ENCODE results near the gene TEAD3.
"Not testable (repeated sequence)": the region's sequence is repeated elsewhere in the genome, so short reads cannot be mapped to it uniquely, and the experiment has no call there.

Gene TEAD3

DNA sequence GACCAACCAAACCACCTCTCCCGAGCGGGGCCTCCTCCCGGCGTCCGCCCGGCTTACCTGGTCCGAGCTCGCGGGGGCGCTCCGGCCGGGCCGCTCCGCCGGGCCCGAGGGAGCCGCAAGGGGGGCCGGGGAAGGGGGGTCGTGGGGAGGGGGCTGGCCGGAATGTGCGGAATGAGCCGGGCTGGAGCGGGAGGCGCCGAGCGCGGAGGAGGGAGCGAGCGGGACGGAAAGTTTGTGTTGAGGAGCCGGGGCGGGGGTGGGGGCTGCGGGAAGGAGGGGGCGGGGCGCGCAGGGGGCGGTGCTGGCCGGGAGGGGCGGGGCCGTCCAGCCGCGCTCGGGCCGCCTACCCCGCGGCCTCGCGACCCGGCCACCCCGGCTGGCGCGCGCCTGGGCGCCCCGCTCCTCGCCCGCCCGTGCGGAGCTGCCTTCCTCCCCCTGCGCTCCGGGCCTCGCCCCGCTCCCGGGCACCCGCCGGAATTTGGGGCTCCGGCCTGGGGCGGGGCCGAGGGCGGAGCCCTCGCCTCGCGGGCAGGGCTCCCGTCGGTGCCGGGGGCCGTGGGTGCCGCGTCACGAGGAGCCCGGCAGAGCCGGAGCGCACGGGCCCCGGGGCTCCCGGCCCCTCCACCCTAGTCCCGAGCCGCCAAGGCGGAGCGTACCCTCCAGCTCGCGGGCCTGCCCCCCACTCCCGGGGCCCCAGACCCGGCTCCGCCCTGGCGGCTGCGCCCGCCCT is at the start of gene TEAD3:
TEAD3 (minus strand) TSS at position 239 of the 730 bp plus-strand sequence.
- no peak for DNase-seq

- DNase-seq = no peak
Observed at GRCh38 chr6:35544769-35545361, 48.0 kb upstream of the TEAD3 start.

- DNase-seq = no peak
Observed at GRCh38 chr6:35543459-35544193, 46.7 kb upstream of the TEAD3 start.

GRCh38 chr6:35541836-35542235 is 45.0 kb upstream of the TEAD3 start:
- no peak for DNase-seq

DNA sequence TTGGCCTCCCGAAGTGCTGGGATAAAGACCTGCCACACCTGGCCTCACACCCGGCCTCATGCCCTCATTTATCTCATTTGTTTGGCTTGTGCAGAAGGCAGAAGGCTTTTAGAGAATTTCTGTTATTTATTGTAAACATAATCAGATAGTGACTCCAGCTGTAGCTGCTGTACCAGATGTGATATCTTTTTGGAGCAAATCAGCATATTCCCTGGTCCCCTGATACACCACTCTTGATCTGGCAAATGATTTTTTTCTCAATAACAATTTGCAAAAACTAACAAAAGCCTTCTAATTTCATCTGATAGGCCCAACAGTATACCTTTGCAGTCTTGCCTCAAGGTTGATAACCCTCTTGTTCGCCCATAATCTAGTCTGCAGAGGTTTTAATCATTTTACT is 42.3 kb upstream of the TEAD3 start:
- DNase-seq = no peak

DNA sequence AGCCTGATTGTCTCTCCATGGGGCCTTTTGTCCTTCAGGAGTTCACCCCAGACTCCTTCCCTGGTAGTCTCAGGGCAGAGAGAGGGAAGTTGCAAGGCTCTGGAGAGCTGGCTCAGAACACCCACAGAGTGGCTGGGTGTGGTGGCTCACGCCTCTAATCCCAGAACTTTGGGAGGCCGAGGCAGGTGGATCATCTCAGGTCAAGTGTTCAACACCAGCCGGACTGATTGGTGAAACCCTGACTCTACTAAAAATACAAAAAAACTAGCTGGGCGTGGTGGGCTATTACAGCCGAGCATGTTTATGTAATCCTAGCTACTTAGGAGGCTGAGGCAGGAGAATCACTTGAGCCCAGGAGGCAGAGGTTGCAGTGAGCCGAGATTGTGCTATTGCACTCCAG is 39.0 kb upstream of the TEAD3 start:
- DNase-seq = not testable (repeated sequence)

DNA sequence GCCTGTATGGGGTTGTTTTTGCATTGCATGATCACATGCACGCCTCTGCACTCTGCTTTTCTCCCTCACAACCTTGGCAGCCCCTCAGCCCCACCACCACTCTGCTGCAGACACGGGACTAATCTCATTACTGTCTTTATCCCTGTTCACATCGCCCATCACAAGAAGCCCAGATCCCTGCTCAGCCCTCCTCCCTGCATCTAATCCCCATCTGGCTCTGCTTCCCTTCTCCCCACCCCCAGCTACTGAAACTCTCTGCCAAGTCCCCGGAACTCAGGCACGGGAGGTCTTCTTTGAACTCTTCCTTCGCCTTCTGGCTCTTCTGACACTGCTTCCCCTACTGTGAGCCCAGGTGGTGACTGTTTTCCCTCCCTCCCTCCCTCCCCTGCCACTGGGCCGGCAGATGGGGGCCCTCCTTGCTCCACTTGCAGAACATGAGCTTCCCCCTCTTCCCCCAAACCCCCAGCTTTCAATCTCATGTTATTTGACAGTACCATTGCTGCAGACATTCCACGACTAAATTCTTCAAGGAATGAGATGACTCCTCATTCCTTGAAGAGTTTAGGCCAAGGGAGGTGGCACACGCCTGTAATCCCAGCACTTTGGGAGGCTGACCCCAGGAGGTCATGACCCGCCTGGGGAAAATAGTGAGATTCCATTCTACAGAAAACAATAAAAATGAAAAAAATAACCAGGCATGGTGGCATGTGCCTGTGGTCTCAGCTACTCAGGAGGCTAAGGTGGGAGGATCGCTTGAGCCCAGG is 37.7 kb upstream of the TEAD3 start:
- DNase-seq = no peak

DNA sequence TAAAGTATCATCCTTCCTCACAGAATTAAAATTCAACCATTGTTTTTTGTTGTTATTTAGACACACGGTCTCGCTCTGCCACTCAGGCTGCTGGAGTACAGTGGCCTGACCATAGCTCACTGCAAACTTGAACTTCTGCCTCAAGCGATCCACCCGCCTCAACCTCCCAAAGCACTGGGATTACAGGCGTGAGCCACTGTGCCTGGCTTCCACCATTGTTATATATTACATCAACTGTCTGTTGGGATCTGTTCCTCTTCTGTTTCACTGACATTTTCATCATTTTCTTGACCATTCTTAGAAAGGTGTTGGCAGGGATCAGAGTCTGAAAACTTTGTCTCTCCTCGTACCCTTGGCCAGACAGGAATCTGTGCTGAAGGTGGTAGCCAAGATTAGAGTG is 37.1 kb upstream of the TEAD3 start:
- no peak for DNase-seq

- no peak for DNase-seq
Observed at GRCh38 chr6:35532126-35532525, 35.2 kb upstream of the TEAD3 start.

DNA sequence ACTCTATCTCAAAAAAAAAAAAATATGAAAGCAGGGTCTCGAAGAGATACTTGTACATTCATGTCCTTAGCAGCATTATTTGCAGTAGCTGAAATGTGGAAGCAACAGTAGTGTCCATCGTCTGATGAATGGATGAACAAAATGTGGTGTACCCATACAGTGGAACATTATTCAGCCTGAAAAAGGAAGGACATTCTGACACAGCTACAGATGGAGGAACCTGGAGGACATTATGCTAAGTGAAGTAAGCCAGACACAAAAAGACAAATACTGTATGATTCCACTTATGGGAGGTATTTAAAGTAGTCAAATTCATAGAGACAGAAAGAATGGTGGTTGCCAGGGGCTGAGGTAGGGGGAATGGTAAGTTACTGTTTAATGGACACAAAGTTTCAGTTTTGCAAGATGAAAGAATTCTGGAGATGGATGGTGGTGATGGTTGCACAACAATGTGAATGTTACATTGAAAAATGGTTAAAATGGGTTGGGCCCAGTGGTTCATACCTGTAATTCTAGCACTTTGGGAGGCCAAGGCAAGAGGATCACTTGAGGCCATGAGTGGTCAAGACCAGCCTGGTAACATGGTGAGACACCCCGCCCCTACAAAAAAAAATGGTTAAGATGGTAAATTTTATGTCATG is 27.6 kb upstream of the TEAD3 start:
- no peak for DNase-seq

DNA sequence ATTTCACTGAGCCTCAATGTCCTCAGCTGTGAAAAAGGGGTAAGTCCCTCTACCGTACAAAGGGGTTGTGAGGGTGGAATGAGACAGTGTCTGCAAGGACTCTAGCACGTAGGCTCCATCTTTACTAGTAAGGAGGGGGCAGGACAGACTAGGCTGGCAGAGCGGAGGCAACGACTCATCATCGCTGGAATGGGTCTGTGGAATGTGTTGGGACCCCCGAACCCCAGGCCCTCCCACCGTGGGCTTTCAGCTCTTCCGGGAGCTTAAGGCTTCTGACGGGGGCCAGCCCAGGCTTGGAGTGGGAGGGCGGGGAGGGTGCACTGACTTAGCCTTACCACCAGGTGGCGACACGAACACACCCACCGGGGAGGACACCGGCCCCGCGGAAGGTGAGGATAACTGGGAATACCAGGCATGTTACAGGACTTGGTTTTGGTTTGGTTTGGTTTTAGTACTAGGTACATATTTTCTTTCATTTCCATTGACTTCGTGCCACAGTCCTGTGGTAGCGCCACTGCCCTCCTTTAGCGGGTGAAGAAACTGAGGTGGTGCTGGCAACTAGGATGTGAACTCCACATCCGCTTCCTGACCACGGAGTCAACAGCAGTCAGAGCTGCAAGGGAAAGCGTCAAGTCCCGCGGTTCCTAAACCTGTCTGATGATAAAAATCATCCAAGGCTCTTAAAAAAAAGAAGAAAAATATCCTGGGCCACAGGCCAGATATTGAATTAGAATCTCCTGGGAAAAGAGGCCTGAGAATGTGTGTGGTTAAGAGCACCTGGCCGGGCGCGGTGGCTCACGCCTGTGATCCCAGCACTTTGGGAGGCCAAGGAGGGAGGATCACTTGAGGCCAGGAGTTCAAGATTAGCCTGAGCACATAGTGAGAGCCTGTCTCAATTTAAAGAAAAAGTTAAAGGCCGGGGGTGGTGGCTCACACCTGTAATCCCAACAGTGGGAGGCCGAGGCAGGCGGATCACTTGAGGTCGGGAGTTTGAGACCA is 26.1 kb upstream of the TEAD3 start:
- peak; percentile 25 for DNase-seq

DNA sequence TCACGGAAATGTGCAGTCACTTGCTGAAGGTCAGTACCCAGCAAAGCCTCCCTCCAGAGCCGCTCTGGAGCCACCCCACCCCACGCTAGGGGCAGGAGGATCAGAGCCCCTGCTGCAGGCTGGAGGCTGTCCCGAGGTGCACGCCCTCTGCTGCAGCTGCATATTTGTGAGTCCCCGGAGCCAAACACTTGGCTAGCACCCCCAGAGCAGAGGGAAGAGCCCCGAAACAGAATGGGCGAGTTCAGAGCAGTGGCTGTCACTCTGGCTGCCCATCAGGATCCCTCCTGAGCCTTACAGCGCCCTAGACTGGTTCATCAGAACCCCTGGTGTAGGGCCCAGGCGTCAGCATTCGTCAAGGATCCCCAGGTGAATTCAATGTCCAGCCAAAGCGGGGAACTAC is 25.3 kb upstream of the TEAD3 start:
- DNase-seq = no peak

- DNase-seq = no peak
Observed at GRCh38 chr6:35521235-35521634, 24.4 kb upstream of the TEAD3 start.

GRCh38 chr6:35519313-35520015 is 22.6 kb upstream of the TEAD3 start:
- no peak for DNase-seq

- DNase-seq = no peak
Observed at GRCh38 chr6:35518566-35519312, 21.9 kb upstream of the TEAD3 start.

- DNase-seq = not testable (repeated sequence)
Observed at GRCh38 chr6:35517978-35518377, 21.1 kb upstream of the TEAD3 start.

DNA sequence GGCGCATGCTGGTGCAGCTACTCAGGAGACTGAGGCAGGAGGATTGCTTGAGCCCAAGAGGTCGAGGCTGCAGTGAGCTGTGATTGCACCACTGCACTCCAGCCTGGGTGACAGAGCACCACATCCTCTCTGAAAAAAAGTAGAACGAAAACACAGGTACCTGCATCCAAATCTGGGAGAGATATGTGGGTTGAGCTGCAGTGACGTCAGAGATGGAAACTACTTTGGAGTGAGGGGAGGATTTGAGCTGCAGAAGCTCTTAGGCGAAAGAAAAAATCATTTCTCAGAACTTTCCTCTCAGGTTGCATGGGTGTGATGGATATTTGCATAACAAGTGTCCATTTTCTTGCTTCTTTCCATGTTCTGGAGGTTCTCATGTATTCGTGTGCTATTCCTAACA is 19.8 kb upstream of the TEAD3 start:
- DNase-seq = no peak

GRCh38 chr6:35515939-35516338 is 19.1 kb upstream of the TEAD3 start:
- not testable (repeated sequence) for DNase-seq

- no peak for DNase-seq
Observed at GRCh38 chr6:35514587-35514986, 17.7 kb upstream of the TEAD3 start.

DNA sequence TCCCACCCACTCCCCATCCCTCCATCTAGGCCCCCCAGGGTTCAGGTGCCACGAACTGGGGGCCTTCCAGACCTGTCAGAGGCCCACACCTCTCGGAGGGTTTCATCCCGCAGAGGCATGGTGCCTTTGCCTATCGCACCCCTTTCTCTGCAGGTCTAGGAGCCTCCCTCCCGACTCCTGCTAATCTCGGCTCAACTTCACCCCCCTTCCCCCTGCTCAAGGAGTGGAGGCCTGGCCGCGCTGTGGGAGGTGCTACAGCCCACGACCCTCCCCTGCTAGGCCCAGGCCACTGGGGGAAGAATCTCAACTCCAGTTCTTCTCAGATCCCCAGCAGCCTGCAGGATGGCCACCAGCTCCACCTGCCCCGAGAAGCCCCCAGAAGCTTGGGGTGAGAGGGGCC is 15.9 kb upstream of the TEAD3 start, which contains the start of gene TULP1:
TULP1 (minus strand) TSS at position 157 of the 400 bp plus-strand sequence; CDS start at position 119, 38 bp downstream.
- no peak for DNase-seq

Data from NK-92 treated with Interleukin-12 subunit alpha and Interleukin-12 subunit beta, amount 100 ng/mL, for 24 hours (cell line).